ENCODE measurements around the gene PRTFDC1.

DNA sequence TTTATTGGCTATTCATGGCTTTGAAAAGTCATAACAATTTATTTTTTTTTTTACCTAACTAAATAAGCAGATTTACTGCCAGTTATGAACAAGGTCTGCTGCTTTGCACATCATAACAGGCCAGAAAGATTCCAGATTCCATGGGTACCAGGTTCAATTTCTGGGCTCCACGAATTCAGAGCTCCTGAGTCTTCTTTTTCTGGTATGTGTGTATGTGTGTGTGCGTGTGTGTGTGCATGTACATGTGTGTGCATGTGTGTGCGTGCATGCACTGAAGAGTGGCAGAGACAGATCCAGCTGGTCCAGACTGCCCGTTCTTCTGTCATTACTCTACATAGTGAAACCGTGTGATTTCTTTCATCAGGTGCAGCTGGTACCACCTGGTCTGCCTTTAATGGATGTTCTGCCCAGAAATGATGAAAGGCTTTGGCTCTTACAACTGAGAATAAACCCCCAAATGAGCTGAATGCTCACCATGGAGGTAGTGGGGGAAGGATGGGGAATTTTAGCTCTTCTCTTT is 14.6 kb upstream of the PRTFDC1 start:
- TF ChIP-seq CTCF (optimal IDR thresholded peaks at IDR 0.05 in 1 of 3, IDR thresholded peaks at IDR 0.05 in 1 of 3, conservative IDR thresholded peaks at IDR 0.05 in 1 of 3; ENCODE audit: extremely low read depth in 1 of 3, insufficient read depth in 2 of 3, low read length in 3 of 3) (no peak), EZH2 (IDR thresholded peaks at IDR 0.05; ENCODE audit: low read length) (no peak)
